Heart right ventricle (tissue), 16 donors: ENCODE measurements around the gene ADCY2. TPM values are rescaled to one million over a fixed set of nuclear protein-coding genes. Genes with fewer than 3 reads are reported as not detected.

Experiments used
- ATAC-seq, 8 donors: fragments of 200-7000 bp; cut with Tn5 transposase; one replicate each; pipeline ENCODE4 v1.9.1; 2020; ENCODE audit warnings: mild to moderate bottlenecking in 8 of 8, moderate library complexity in 8 of 8, moderate number of reproducible peaks in 1 of 8
- DNase-seq, 2 donors: peaks; one replicate each; pipeline ENCODE4 v3.0.0-alpha.2; 2020
- H3K27ac ChIP-seq, 10 donors: fragments of 200-600 bp; sonication (generic) in 2 of 10; one replicate each; pipeline versions ENCODE4 v1.5.0 to v1.8.0; 2020 to 2022; ENCODE audit warnings: mild to moderate bottlenecking in 3 of 10
- H3K27me3 ChIP-seq, 7 donors: fragments of 200-600 bp; one replicate each; pipeline ENCODE4 v1.8.0; 2021 to 2022; ENCODE audit warnings: mild to moderate bottlenecking in 2 of 7
- H3K36me3 ChIP-seq, 9 donors: fragments of 200-600 bp; sonication (generic) in 1 of 9; one replicate each; pipeline versions ENCODE4 v1.5.0 to v1.8.0; 2020 to 2022; ENCODE audit warnings: mild to moderate bottlenecking in 2 of 9
- H3K4me1 ChIP-seq, 9 donors: fragments of 200-600 bp; sonication (generic) in 1 of 9; one replicate each; pipeline versions ENCODE4 v1.5.0 to v1.8.0; 2020 to 2022; ENCODE audit warnings: mild to moderate bottlenecking in 4 of 9
- H3K4me3 ChIP-seq, 10 donors: fragments of 200-600 bp; sonication (generic) in 2 of 10; one replicate each; pipeline versions ENCODE4 v1.5.0 to v1.8.0; 2020 to 2022; ENCODE audit warnings: mild to moderate bottlenecking in 7 of 10, moderate library complexity in 2 of 10
- H3K9me3 ChIP-seq, 11 donors: fragments of 200-600 bp in 10 of 11; sonication (generic) in 2 of 11; one replicate each; pipeline versions ENCODE4 v1.5.0 to v1.8.0; 2013 to 2022; ENCODE audit warnings: mild to moderate bottlenecking in 2 of 11, control low read depth in 1 of 11, moderate library complexity in 1 of 11
- CTCF ChIP-seq, 9 donors: fragments of 200-600 bp; sonication (generic) in 2 of 9; IDR thresholded peaks; one replicate each; pipeline versions ENCODE4 v1.5.0 to v1.8.0; 2021 to 2022; ENCODE audit warnings: antibody characterized with exemption in 9 of 9, mild to moderate bottlenecking in 5 of 9, moderate library complexity in 1 of 9
- WGBS, 2 donors: extraction: QIAGEN DNeasy Blood & Tissue Kit; methylation state at CpG; one replicate each; pipeline ENCODE4 v1.1.7; 2013; ENCODE audit warnings: inconsistent platforms in 1 of 2; 5-methylcytosine and 5-hydroxymethylcytosine counted together
- intact Hi-C, 10 donors: fragments of 100-400 bp; cut with DNase I; formaldehyde crosslinking; loops; one replicate each; pipeline versions ENCODE4 v1.11.1 to v1.14.2; 2022
- polyA plus RNA-seq, 2 donors: library from polyadenylated mRNA; stranded (reverse); fragments of 200-250 nt; gene quantifications; one replicate each; pipeline ENCODE4 v1.2.3, GENCODE V29; 2013
- total RNA-seq, 10 donors: library from RNA; stranded (reverse); fragmentation: NEBNext Ultra II Directional in 3 of 10; extraction: Animal tissue kit (Norgen Biotek cat#: 25700) in 3 of 10; gene quantifications; one replicate each; pipeline versions ENCODE4 v1.2.1 to v1.2.4, GENCODE V29; 2021 to 2023
- donor health status: Arrhythmogenic right ventricular cardiomyopathy.
- donor health status: ischemic (EF 13 %, LVEDD 7.1; RV severe dilation, severe dysfunction).
- donor health status: healthy with polysubstance abuse.
- donor health status: DM: no; HTN: yes; CAD: no.
- donor health status: DM: no; HTN: no; CAD: no.
- donor health status: ischemic (EF 25% LVEDD 6.9; RV normal size, moderate dysfunction).
- donor health status: ischemic (EF 25% LVEDD 5.7; RV mildly dilated, moderate dysfunction).
- donor health status: healthy.
- donor health status: DM: yes; HTN: yes; CAD: no.
- donor health status: Ischemic cardiomyopathy.
- donor health status: ischemic (EF 35%, LVEDD 5.7; RV mildly dilated, moderate dysfunction).
- donor health status: nonischemic (EF 11% LVEDD 7.7; RV severe dilation, severe dysfunction).
- donor health status: DM: yes; HTN: yes; CAD: no.
- donor health status: PGD.
- donor health status: ischemic (EF 29% LVEDD 5.4; RV normal size, mild dysfunction).
- donor health status: nonischemic (EF 23%, LVEDD 6.1; RV moderate dilation, normal function).

Gene ADCY2
- total and polyA plus RNA-seq, 12 donors: 0.04 to 0.90 (median 0.17) TPM

GRCh38 chr5:7374186-7374585 lies 21.8 kb upstream of the ADCY2 start:
- no peak for TF ChIP-seq CTCF (IDR thresholded peaks at IDR 0.05)
- intact Hi-C loops: no loop called here
- Histone ChIP-seq H3K27me3 (peaks cover 0 to 5% (median 0%) of the 10 kb centered on the region in 7 donors), H3K27ac (no peak overlapping the region), H3K36me3 (no peaks in the 10 kb centered on the region), H3K9me3 (no peaks in the 10 kb centered on the region), H3K4me1 (no peaks in the 10 kb centered on the region), H3K4me3 (no peak overlapping the region)
- DNase-seq: no peak
- no peak for ATAC-seq
- 66 to 67% methylated on average over 4 of the region's 4 CpGs for WGBS, 2 donors

GRCh38 chr5:7375457-7375856 lies 20.5 kb upstream of the ADCY2 start:
- TF ChIP-seq CTCF (IDR thresholded peaks at IDR 0.05): no peak
- intact Hi-C loops: no loop called here
- Histone ChIP-seq H3K27me3 (peaks cover 0 to 5% (median 0%) of the 10 kb centered on the region in 7 donors), H3K4me3 (no peak overlapping the region), H3K27ac (no peak overlapping the region), H3K9me3 (no peaks in the 10 kb centered on the region), H3K36me3 (no peaks in the 10 kb centered on the region), H3K4me1 (no peaks in the 10 kb centered on the region)
- 85 to 90% methylated on average over 4 of the region's 4 CpGs for WGBS, 2 donors
- no peak for ATAC-seq
- DNase-seq: no peak

GRCh38 chr5:7376871-7377270 lies 19.1 kb upstream of the ADCY2 start:
- H3K4me1 ChIP-seq: no peaks in the 10 kb centered on the region
- no peak overlapping the region for H3K4me3 ChIP-seq
- intact Hi-C loops: no loop called here
- peaks cover 0 to 5% (median 0%) of the 10 kb centered on the region in 7 donors for H3K27me3 ChIP-seq
- DNase-seq: no peak
- 69 to 77% methylated on average over 3 of the region's 3 CpGs for WGBS, 2 donors
- H3K9me3 ChIP-seq: no peaks in the 10 kb centered on the region
- no peak for ATAC-seq
- no peaks in the 10 kb centered on the region for H3K36me3 ChIP-seq
- H3K27ac ChIP-seq: no peak overlapping the region
- no peak for TF ChIP-seq CTCF (IDR thresholded peaks at IDR 0.05)

GRCh38 chr5:7377761-7378160 lies 18.2 kb upstream of the ADCY2 start:
- no peak for ATAC-seq

More at GRCh38 chr5:7377761-7378160, 18.2 kb upstream of the ADCY2 start:
- Histone ChIP-seq H3K36me3 (no peaks in the 10 kb centered on the region), H3K4me1 (no peaks in the 10 kb centered on the region), H3K27me3 (peaks cover 0 to 8% (median 0%) of the 10 kb centered on the region in 7 donors), H3K9me3 (no peaks in the 10 kb centered on the region), H3K4me3 (no peak overlapping the region), H3K27ac (no peak overlapping the region)
- no peak for DNase-seq
- WGBS, 2 donors: 53 to 57% methylated on average over 2 of the region's 2 CpGs
- intact Hi-C loops: no loop called here
- TF ChIP-seq CTCF (IDR thresholded peaks at IDR 0.05): no peak
